Breast epithelium (tissue), 4 donors: ENCODE measurements around the gene UTS2R. TPM values are rescaled to one million over a fixed set of nuclear protein-coding genes. Genes with fewer than 3 reads are reported as not detected.

ENCODE experiments used
- DNase-seq, 2 donors: peaks; one replicate each; pipeline ENCODE4 v3.0.0-alpha.2; 2019; ENCODE audit warnings: low spot score in 2 of 2
- H3K27ac ChIP-seq, 2 donors: fragments of 200-600 bp; sonication (generic) in 1 of 2; one replicate each; pipeline ENCODE4 v1.5.1; 2016 to 2019; ENCODE audit warnings: mild to moderate bottlenecking in 1 of 2
- H3K27me3 ChIP-seq, 2 donors: fragments of 200-600 bp; sonication (generic) in 1 of 2; one replicate each; pipeline versions ENCODE4 v1.5.1 to v1.6.0; 2017 to 2019; ENCODE audit warnings: control low read depth in 1 of 2, mild to moderate bottlenecking in 1 of 2
- H3K36me3 ChIP-seq: fragments of 200-600 bp; one replicate; pipeline ENCODE4 v1.5.1; 2019
- H3K4me1 ChIP-seq, 2 donors: fragments of 200-600 bp; sonication (generic); one replicate each; pipeline ENCODE4 v1.5.1; 2016 to 2019; ENCODE audit warnings: control low read depth in 1 of 2
- H3K4me3 ChIP-seq, 3 donors: fragments of 200-600 bp; sonication (generic); 1 replicate in 2 of 3; 2 replicates in 1 of 3; pipeline ENCODE4 v1.5.1; 2016 to 2019; ENCODE audit warnings: mild to moderate bottlenecking in 3 of 3, moderate library complexity in 2 of 3
- H3K9me3 ChIP-seq, 2 donors: fragments of 200-600 bp; sonication (generic) in 1 of 2; one replicate each; pipeline ENCODE4 v1.5.1; 2016 to 2019; ENCODE audit warnings: control low read depth in 1 of 2
- CTCF ChIP-seq, 3 donors: fragments of 450-650 bp; IDR thresholded peaks; one replicate each; pipeline ENCODE4 v1.5.1; 2016 to 2017; ENCODE audit warnings: antibody characterized with exemption in 3 of 3, mild to moderate bottlenecking in 3 of 3, moderate library complexity in 3 of 3
- POLR2A ChIP-seq: fragments of 450-650 bp; IDR thresholded peaks from one replicate; pipeline ENCODE4 v1.6.1; 2016; ENCODE audit warnings: antibody characterized with exemption, mild to moderate bottlenecking, moderate library complexity
- POLR2AphosphoS5 ChIP-seq, 3 donors: sonication (generic); formaldehyde crosslinking; IDR thresholded peaks; one replicate each; pipeline ENCODE4 v1.6.1; 2017; ENCODE audit warnings: antibody characterized with exemption in 3 of 3
- intact Hi-C: fragments of 100-400 bp; cut with DNase I; formaldehyde crosslinking; loops from one replicate; pipeline ENCODE4 v1.15.1; 2023; ENCODE audit warnings: low total_unique reads
- total RNA-seq, 3 donors: library from RNA; depleted of rRNA; stranded (reverse); fragments of >200 nt; gene quantifications; one replicate each; pipeline ENCODE4 v1.1.0, GENCODE V29; 2016

The UTS2R gene
- total RNA-seq, 3 donors from 2014 or later = 0.33 TPM; not detected in 2

DNA sequence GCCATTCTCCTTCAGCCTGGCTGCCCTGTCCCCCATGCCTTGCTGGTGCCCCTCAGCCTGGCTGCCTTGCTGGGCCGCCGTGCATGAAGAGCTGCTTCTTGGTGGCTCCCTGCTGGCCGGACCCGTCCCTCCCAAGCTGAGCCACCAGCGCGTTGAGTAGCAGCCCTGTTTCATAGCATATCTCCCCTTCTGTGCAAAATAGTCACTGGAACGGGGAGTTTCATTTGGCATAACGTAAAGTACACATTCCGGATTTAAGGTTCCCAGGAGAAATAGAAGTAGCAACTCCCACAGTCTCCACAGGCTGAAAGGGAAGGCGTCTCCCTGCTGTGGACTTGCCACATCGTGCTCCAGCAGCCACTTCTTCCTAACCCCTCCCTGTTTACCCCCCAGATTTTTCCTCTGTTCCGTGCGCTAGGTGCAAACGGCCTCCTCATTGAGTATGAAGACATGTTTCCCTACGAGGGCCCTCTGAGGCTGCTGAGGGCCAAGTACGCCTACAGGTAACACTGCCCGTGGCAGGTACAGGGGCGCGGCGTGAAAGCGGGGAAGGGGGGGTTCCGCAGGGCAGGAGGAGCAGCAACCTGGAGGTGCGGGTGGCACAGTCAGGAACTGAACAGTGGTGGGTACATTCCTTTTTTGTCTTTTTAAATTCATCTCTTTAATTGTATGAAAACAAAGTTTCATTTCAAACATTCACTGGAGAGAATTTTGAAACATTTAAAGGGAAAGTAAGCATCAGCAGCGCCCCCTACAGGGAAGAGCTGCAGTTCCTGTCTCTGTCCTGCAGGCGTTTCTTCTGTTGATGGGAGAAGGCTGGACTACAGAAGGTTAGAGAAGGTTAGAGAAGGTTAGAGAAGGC is 52.7 kb downstream of the UTS2R start:
- Histone ChIP-seq H3K9me3 (peaks cover 6 to 8% of the 10 kb centered on the region in 2 donors), H3K4me3 (peak overlapping the region; percentile 15 to 30 (median 28)), H3K36me3 (no peaks in the 10 kb centered on the region), H3K4me1 (peaks cover 0 to 4% of the 10 kb centered on the region in 2 donors), H3K27me3 (no peaks in the 10 kb centered on the region), H3K27ac (no peak overlapping the region)
- intact Hi-C loops = no loop called here
- no peak for DNase-seq
- TF ChIP-seq CTCF (IDR thresholded peaks at IDR 0.05) = peak in 2 of 3 donors; percentile 48 to 58
- no peak for TF ChIP-seq POLR2A

DNA sequence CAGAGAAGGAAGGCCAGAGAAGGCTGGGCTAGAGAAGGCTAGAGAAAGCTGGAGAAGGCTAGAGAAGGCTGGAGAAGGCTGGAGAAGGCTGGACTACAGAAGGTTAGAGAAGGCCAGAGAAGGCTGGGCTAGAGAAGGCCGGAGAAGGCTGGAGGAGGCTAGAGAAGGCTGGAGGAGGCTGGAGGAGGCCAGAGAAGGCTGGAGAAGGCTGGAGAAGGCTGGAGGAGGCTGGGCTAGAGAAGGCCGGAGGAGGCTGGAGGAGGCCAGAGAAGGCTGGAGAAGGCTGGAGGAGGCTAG is 53.2 kb downstream of the UTS2R start:
- Histone ChIP-seq H3K4me1 (no peaks in the 10 kb centered on the region), H3K9me3 (peaks cover 6 to 8% of the 10 kb centered on the region in 2 donors), H3K36me3 (no peaks in the 10 kb centered on the region), H3K27ac (no peak overlapping the region), H3K4me3 (peak overlapping the region in 1 of 3 donors; percentile 30), H3K27me3 (no peaks in the 10 kb centered on the region)
- TF ChIP-seq POLR2AphosphoS5 (IDR thresholded peaks at IDR 0.05) (no peak), POLR2A (no peak)
- intact Hi-C loops = no loop called here
- no peak for DNase-seq

Other genes starting within 250 kb of the UTS2R start
- gene CCDC57, start 158.9 kb upstream of the UTS2R start, total RNA-seq = 10 to 100 TPM; 13.4 to 56.9 (median 52.8) TPM
- gene SLC16A3, start 142.7 kb upstream of the UTS2R start, total RNA-seq = 10 to 100 TPM; 10.2 to 22.6 (median 17.3) TPM
- 10 to 100 TPM; 50.7 to 85.9 (median 75.2) TPM for gene CSNK1D, start 98.1 kb upstream of the UTS2R start, total RNA-seq
- 1 to 10 TPM in 2 of 3 donors, not detected in 1; 1.3 to 1.8 TPM for gene CD7, start 54.2 kb upstream of the UTS2R start, total RNA-seq
- 10 to 100 TPM; 11.5 to 23.9 (median 16.2) TPM for gene SECTM1, start 38.0 kb upstream of the UTS2R start, total RNA-seq
- gene TEX19, start 12.5 kb upstream of the UTS2R start, total RNA-seq = not detected
- 100 to 1,000 TPM in 1 of 3 donors, 10 to 100 TPM in 2; 48.2 to 157 (median 68.2) TPM for gene HEXD, start 46.6 kb downstream of the UTS2R start, total RNA-seq
- 10 to 100 TPM; 26.3 to 32.8 (median 28.5) TPM for gene OGFOD3, start 46.8 kb downstream of the UTS2R start, total RNA-seq
- gene CYBC1, start 79.0 kb downstream of the UTS2R start, total RNA-seq = 10 to 100 TPM; 54.7 to 71.4 (median 61.9) TPM
- gene NARF, start 87.0 kb downstream of the UTS2R start, total RNA-seq = 10 to 100 TPM; 31.9 to 59.5 (median 44.9) TPM
- 10 to 100 TPM; 25.0 to 48.6 (median 36.7) TPM for gene FOXK2, start 148.0 kb downstream of the UTS2R start, total RNA-seq